Loucy (cell line): ENCODE data around the gene CLDN22.

Source experiments
- H2AFZ ChIP-seq: fragments of 200-600 bp; sonication (generic); 2 replicates; pipeline ENCODE4 v1.6.0; 2016; ENCODE audit warnings: antibody characterized with exemption, mild to moderate bottlenecking, low read length, moderate library complexity
- H3F3A ChIP-seq: fragments of 200-600 bp; 2 replicates; pipeline ENCODE4 v1.6.0; 2016; ENCODE audit warnings: antibody characterized with exemption, low read depth, mild to moderate bottlenecking
- H3K27me3 ChIP-seq: fragments of 200-600 bp; sonication (generic); 2 replicates; pipeline ENCODE4 v1.6.1; 2014; ENCODE audit warnings: low read length, mild to moderate bottlenecking; ENCODE audit not compliant: insufficient read depth, poor library complexity, severe bottlenecking
- H3K36me3 ChIP-seq: fragments of 200-600 bp; sonication (generic); 2 replicates; pipeline ENCODE4 v1.6.1; 2016; ENCODE audit warnings: low read length; ENCODE audit not compliant: insufficient read depth
- H3K4me1 ChIP-seq: fragments of 200-600 bp; sonication (generic); 2 replicates; pipeline ENCODE4 v1.5.1; 2014; ENCODE audit warnings: low read length, mild to moderate bottlenecking; ENCODE audit not compliant: insufficient read depth, poor library complexity, severe bottlenecking
- H3K4me2 ChIP-seq: fragments of 200-600 bp; sonication (generic); 2 replicates; pipeline ENCODE4 v1.6.0; 2014; ENCODE audit warnings: antibody characterized with exemption, low read length, low read depth, mild to moderate bottlenecking; ENCODE audit not compliant: poor library complexity, severe bottlenecking
- H3K4me3 ChIP-seq: fragments of 200-600 bp; sonication (generic); 2 replicates; pipeline ENCODE4 v1.5.1; 2014; ENCODE audit warnings: low read length, mild to moderate bottlenecking, mixed read lengths; ENCODE audit not compliant: poor library complexity, severe bottlenecking
- H3K79me2 ChIP-seq: fragments of 200-600 bp; sonication (generic); 2 replicates; pipeline ENCODE4 v1.6.1; 2014; ENCODE audit warnings: low read length; ENCODE audit not compliant: insufficient read depth
- H3K9ac ChIP-seq: fragments of 200-600 bp; sonication (generic); 2 replicates; pipeline ENCODE4 v1.6.0; 2014; ENCODE audit warnings: mild to moderate bottlenecking, low read depth, low read length, moderate library complexity; ENCODE audit not compliant: poor library complexity, severe bottlenecking
- H3K9me2 ChIP-seq: fragments of 200-600 bp; sonication (generic); replicated peaks from 2 replicates; pipeline ENCODE4 v1.6.1; 2016; ENCODE audit warnings: low read depth, low read length, mixed read lengths
- H3K9me3 ChIP-seq: fragments of 200-600 bp; sonication (generic); 2 replicates; pipeline ENCODE4 v1.6.1; 2014; ENCODE audit warnings: mild to moderate bottlenecking, antibody characterized with exemption, low read length, low read depth; ENCODE audit not compliant: insufficient read depth
- H4K20me1 ChIP-seq: fragments of 200-600 bp; sonication (generic); 2 replicates; pipeline ENCODE4 v1.6.0; 2014; ENCODE audit warnings: antibody characterized with exemption, low read length, mild to moderate bottlenecking; ENCODE audit not compliant: insufficient read depth, poor library complexity, severe bottlenecking
- EZH2phosphoT487 ChIP-seq: fragments of 200-600 bp; IDR thresholded peaks from 2 replicates; pipeline ENCODE4 v1.6.1; 2018; ENCODE audit warnings: antibody characterized with exemption, mild to moderate bottlenecking, moderate library complexity, borderline replicate concordance
- TF ChIP-seq, protein P1 (sequence below): fragments of 200-600 bp; sonication (generic); conservative IDR thresholded peaks from 2 replicates; pipeline ENCODE4 v1.5.1; 2014; ENCODE audit warnings: mild to moderate bottlenecking, antibody characterized with exemption, low read length

The CLDN22 gene

DNA sequence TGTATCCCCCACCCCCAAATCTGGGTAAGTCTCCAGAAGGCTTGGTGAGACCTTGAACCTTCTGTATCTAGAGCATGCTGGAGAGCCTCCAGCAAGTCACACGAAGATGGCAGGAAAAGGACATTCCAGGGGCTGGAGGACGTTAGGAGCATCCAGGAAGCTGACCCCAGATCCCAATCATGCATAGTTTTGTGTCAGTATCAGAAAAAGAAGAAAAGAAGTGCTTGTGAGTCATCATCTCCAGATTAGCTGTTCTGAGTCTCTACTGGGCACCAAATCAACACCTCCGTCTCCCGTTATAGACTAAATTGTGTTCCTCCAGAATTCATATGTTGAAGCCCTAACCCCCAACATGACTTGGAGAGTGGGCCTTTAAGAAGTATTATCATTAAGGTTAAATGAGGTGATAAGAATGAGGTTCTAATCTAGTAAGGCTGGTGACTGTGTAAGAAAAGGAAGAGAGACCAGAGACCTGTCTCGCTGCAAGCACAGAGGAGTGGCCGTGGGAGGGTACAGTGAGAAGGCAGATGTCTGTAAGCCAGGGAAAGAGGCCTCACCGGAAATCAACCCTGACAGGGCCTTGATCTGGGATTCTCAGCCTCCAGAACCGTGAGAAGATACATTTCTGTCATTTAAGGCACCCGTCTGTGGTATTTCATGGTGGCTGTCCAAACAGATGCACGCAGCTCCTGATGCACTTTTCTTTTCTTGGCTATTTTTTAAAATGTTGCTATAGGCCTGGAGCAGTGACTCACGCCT, 40.3 kb upstream of the CLDN22 start:
- H2AFZ ChIP-seq = no peak overlapping the region
- H3K9me3 ChIP-seq = no peaks in the 10 kb centered on the region
- H4K20me1 ChIP-seq = no peaks in the 10 kb centered on the region
- H3K9me2 ChIP-seq = no peaks in the 10 kb centered on the region
- no peaks in the 10 kb centered on the region for H3K79me2 ChIP-seq
- no peaks in the 10 kb centered on the region for H3K27me3 ChIP-seq
- no peak overlapping the region for H3K9ac ChIP-seq
- TF ChIP-seq EZH2phosphoT487 = no peak
- TF ChIP-seq, protein P1, sequence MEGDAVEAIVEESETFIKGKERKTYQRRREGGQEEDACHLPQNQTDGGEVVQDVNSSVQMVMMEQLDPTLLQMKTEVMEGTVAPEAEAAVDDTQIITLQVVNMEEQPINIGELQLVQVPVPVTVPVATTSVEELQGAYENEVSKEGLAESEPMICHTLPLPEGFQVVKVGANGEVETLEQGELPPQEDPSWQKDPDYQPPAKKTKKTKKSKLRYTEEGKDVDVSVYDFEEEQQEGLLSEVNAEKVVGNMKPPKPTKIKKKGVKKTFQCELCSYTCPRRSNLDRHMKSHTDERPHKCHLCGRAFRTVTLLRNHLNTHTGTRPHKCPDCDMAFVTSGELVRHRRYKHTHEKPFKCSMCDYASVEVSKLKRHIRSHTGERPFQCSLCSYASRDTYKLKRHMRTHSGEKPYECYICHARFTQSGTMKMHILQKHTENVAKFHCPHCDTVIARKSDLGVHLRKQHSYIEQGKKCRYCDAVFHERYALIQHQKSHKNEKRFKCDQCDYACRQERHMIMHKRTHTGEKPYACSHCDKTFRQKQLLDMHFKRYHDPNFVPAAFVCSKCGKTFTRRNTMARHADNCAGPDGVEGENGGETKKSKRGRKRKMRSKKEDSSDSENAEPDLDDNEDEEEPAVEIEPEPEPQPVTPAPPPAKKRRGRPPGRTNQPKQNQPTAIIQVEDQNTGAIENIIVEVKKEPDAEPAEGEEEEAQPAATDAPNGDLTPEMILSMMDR = no peak
- H3K36me3 ChIP-seq = no peaks in the 10 kb centered on the region
- H3K4me3 ChIP-seq = no peak overlapping the region
- H3K4me2 ChIP-seq = no peak overlapping the region
- no peaks in the 10 kb centered on the region for H3K4me1 ChIP-seq
- H3F3A ChIP-seq = no peaks in the 10 kb centered on the region

DNA sequence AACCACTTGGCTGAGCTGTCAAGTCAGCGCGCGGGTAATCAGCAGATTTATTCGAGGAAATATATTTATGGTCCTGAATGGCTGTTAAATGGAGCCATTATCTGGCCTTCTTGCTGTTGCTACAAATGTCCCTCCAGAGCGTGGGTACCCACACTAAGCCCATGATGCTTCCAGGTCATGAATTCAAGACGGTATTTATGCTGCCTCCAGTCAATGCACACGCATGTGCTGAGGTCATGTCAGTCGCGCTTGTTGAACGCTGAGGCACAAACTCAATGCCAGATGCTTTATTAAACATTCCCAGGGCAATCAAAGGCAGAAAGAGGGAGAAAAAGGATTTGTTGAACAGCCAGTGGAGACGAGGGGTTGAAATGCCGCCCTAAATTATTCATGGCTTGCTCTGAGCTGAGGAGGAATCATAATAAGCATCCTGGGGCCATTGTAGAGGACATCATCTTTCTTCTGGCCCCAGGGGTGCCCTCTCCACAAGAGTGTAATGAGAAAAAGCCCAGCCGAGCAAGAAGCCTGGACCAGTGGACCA, 38.2 kb upstream of the CLDN22 start:
- H3F3A ChIP-seq = no peaks in the 10 kb centered on the region
- no peak overlapping the region for H3K9ac ChIP-seq
- H3K4me2 ChIP-seq = no peak overlapping the region
- no peak overlapping the region for H2AFZ ChIP-seq
- H3K9me3 ChIP-seq = no peaks in the 10 kb centered on the region
- no peaks in the 10 kb centered on the region for H3K4me1 ChIP-seq
- no peaks in the 10 kb centered on the region for H3K79me2 ChIP-seq
- H3K36me3 ChIP-seq = no peaks in the 10 kb centered on the region
- no peaks in the 10 kb centered on the region for H3K9me2 ChIP-seq
- no peak for TF ChIP-seq EZH2phosphoT487
- TF ChIP-seq, protein P1 = no peak
- no peaks in the 10 kb centered on the region for H4K20me1 ChIP-seq
- no peaks in the 10 kb centered on the region for H3K27me3 ChIP-seq
- no peak overlapping the region for H3K4me3 ChIP-seq

- no peak overlapping the region for H3K4me2 ChIP-seq
- H3K27me3 ChIP-seq = no peaks in the 10 kb centered on the region
- no peaks in the 10 kb centered on the region for H3K9me2 ChIP-seq
- H3F3A ChIP-seq = no peaks in the 10 kb centered on the region
- no peak overlapping the region for H2AFZ ChIP-seq
- H3K4me1 ChIP-seq = no peaks in the 10 kb centered on the region
- H3K36me3 ChIP-seq = no peaks in the 10 kb centered on the region
- TF ChIP-seq, protein P1 = no peak
- H3K79me2 ChIP-seq = no peaks in the 10 kb centered on the region
- H3K9me3 ChIP-seq = no peaks in the 10 kb centered on the region
- no peaks in the 10 kb centered on the region for H4K20me1 ChIP-seq
- no peak overlapping the region for H3K4me3 ChIP-seq
- no peak overlapping the region for H3K9ac ChIP-seq
Measured at GRCh38 chr4:183356931-183357675, 37.0 kb upstream of the CLDN22 start.
